H9 (cell line): ENCODE data around the gene DUOXA1. TPM values are rescaled to one million over a fixed set of nuclear protein-coding genes. Genes with fewer than 3 reads are reported as not detected.

Source experiments
- DNase-seq: peaks from one replicate; pipeline ENCODE4 v3.0.0-alpha.2; 2017
- H2AFZ ChIP-seq: one replicate; pipeline ENCODE4 v1.6.1; 2013; ENCODE audit warnings: mild to moderate bottlenecking, low read length, control low read depth, moderate library complexity
- H2AK5ac ChIP-seq: 2 replicates; pipeline ENCODE4 v1.6.1; 2013; ENCODE audit warnings: low read length, control low read depth, mixed read lengths; ENCODE audit not compliant: insufficient read length
- H2BK120ac ChIP-seq: one replicate; pipeline ENCODE4 v1.6.1; 2013; ENCODE audit warnings: low read depth, mild to moderate bottlenecking, low read length, control low read depth, inconsistent platforms; ENCODE audit not compliant: poor library complexity, severe bottlenecking
- H2BK12ac ChIP-seq: 2 replicates; pipeline ENCODE4 v1.6.1; 2013; ENCODE audit warnings: low read length, control low read depth, mixed read lengths, low read depth; ENCODE audit not compliant: insufficient read length
- H2BK15ac ChIP-seq: 2 replicates; pipeline ENCODE4 v1.6.1; 2013; ENCODE audit warnings: low read depth, low read length, control low read depth
- H2BK20ac ChIP-seq: one replicate; pipeline ENCODE4 v1.6.1; 2013; ENCODE audit warnings: low read depth, mild to moderate bottlenecking, low read length, control low read depth, inconsistent platforms; ENCODE audit not compliant: poor library complexity, severe bottlenecking
- H2BK5ac ChIP-seq: 2 replicates; pipeline ENCODE4 v1.6.1; 2013; ENCODE audit warnings: low read length, control low read depth, mixed read lengths; ENCODE audit not compliant: insufficient read length
- H3K14ac ChIP-seq: 2 replicates; pipeline ENCODE4 v1.6.1; 2013; ENCODE audit warnings: low read length, control low read depth; ENCODE audit not compliant: insufficient read depth
- H3K18ac ChIP-seq: 2 replicates; pipeline ENCODE4 v1.6.1; 2013; ENCODE audit warnings: low read depth, mild to moderate bottlenecking, mixed read lengths, low read length, control low read depth; ENCODE audit not compliant: insufficient read length
- H3K23ac ChIP-seq: 2 replicates; pipeline ENCODE4 v1.6.1; 2013; ENCODE audit warnings: low read length, control low read depth, mixed read lengths, low read depth; ENCODE audit not compliant: insufficient read length
- H3K23me2 ChIP-seq: 2 replicates; pipeline ENCODE4 v1.6.1; 2013; ENCODE audit warnings: low read depth, mild to moderate bottlenecking, mixed read lengths, low read length, control low read depth; ENCODE audit not compliant: insufficient read length, poor library complexity, severe bottlenecking
- H3K27ac ChIP-seq: 2 replicates; pipeline ENCODE4 v1.5.1; 2013; ENCODE audit warnings: low read length, control low read depth, mixed read lengths, low read depth; ENCODE audit not compliant: insufficient read length
- H3K27me3 ChIP-seq: 2 replicates; pipeline ENCODE4 v1.6.1; 2013; ENCODE audit warnings: low read length, control low read depth, inconsistent platforms; ENCODE audit not compliant: insufficient read depth
- H3K4ac ChIP-seq: 2 replicates; pipeline ENCODE4 v1.6.1; 2013; ENCODE audit warnings: low read depth, mild to moderate bottlenecking, control low read depth, inconsistent platforms, low read length, moderate library complexity
- H3K4me1 ChIP-seq: 2 replicates; pipeline ENCODE4 v1.6.1; 2013; ENCODE audit warnings: low read length, control low read depth, inconsistent platforms; ENCODE audit not compliant: insufficient read depth
- H3K4me2 ChIP-seq: 2 replicates; pipeline ENCODE4 v1.6.1; 2013; ENCODE audit warnings: low read length, control low read depth, mixed read lengths; ENCODE audit not compliant: insufficient read length, insufficient read depth
- H3K56ac ChIP-seq: 2 replicates; pipeline ENCODE4 v1.6.1; 2013; ENCODE audit warnings: low read depth, mild to moderate bottlenecking, mixed read lengths, low read length, control low read depth; ENCODE audit not compliant: insufficient read length
- H3K79me1 ChIP-seq: 2 replicates; pipeline ENCODE4 v1.6.1; 2013; ENCODE audit warnings: low read depth, mild to moderate bottlenecking, moderate library complexity, low read length, control low read depth, inconsistent platforms; ENCODE audit not compliant: insufficient read depth, poor library complexity, severe bottlenecking
- H3K79me2 ChIP-seq: 2 replicates; pipeline ENCODE4 v1.6.1; 2013; ENCODE audit warnings: low read length, control low read depth, inconsistent platforms; ENCODE audit not compliant: insufficient read depth
- H3K9ac ChIP-seq: 2 replicates; pipeline ENCODE4 v1.6.1; 2013; ENCODE audit warnings: low read length, control low read depth, mixed read lengths; ENCODE audit not compliant: insufficient read length; ENCODE audit errors: extremely low read depth
- H3K9me3 ChIP-seq: one replicate; pipeline ENCODE4 v1.6.1; 2013; ENCODE audit warnings: low read depth, low read length, inconsistent platforms; ENCODE audit not compliant: control insufficient read depth
- H3T11ph ChIP-seq: one replicate; pipeline ENCODE4 v1.6.1; 2013; ENCODE audit warnings: mild to moderate bottlenecking, low read length, control low read depth, inconsistent platforms
- H4K20me1 ChIP-seq: one replicate; pipeline ENCODE4 v1.6.1; 2013; ENCODE audit not compliant: control insufficient read depth, insufficient read length, insufficient read depth
- H4K5ac ChIP-seq: 2 replicates; pipeline ENCODE4 v1.6.1; 2013; ENCODE audit warnings: low read depth, mild to moderate bottlenecking, mixed read lengths, low read length, control low read depth; ENCODE audit not compliant: insufficient read length
- H4K8ac ChIP-seq: replicated peaks from 2 replicates; pipeline ENCODE4 v1.6.1; 2013; ENCODE audit warnings: low read length, control low read depth, mixed read lengths, low read depth; ENCODE audit not compliant: insufficient read length
- H4K91ac ChIP-seq: 2 replicates; pipeline ENCODE4 v1.6.1; 2013; ENCODE audit warnings: low read depth, mild to moderate bottlenecking, moderate library complexity, mixed read lengths, low read length, control low read depth; ENCODE audit not compliant: insufficient read length
- H3K27ac Mint-ChIP-seq, 3 experiments: 2 replicates in 2 of 3; 3 replicates in 1 of 3; pipeline ENCODE4 v1.8.0; 2020 to 2021; ENCODE audit warnings: mixed read lengths in 3 of 3, mild to moderate bottlenecking in 1 of 3, moderate library complexity in 1 of 3
- H3K27me3 Mint-ChIP-seq: 2 replicates; pipeline ENCODE4 v1.8.0; 2021; ENCODE audit warnings: low read depth, mild to moderate bottlenecking, moderate library complexity, mixed read lengths
- H3K36me3 Mint-ChIP-seq, 3 experiments: 2 replicates in 2 of 3; 3 replicates in 1 of 3; pipeline ENCODE4 v1.8.0; 2020 to 2021; ENCODE audit warnings: low read depth in 3 of 3, mixed read lengths in 3 of 3; ENCODE audit not compliant: insufficient read depth in 1 of 3
- H3K4me1 Mint-ChIP-seq, 2 experiments: 2 replicates each; pipeline ENCODE4 v1.8.0; 2020; ENCODE audit warnings: mixed read lengths in 2 of 2
- H3K4me3 Mint-ChIP-seq, 2 experiments: 2 replicates in 1 of 2; 3 replicates in 1 of 2; pipeline ENCODE4 v1.8.0; 2020 to 2021; ENCODE audit warnings: mild to moderate bottlenecking in 2 of 2, mixed read lengths in 2 of 2, moderate library complexity in 1 of 2
- H3K9me3 Mint-ChIP-seq, 2 experiments: 2 replicates in 1 of 2; 3 replicates in 1 of 2; pipeline ENCODE4 v1.8.0; 2020; ENCODE audit warnings: mild to moderate bottlenecking in 2 of 2, mixed read lengths in 2 of 2, moderate library complexity in 1 of 2
- WGBS: extraction: QIAGEN DNeasy Blood & Tissue Kit; methylation state at CpG from one replicate; pipeline ENCODE4 v1.1.7; 2013; ENCODE audit warnings: missing lambda C conversion rate, low lambda C conversion rate, mixed read lengths; ENCODE audit not compliant: insufficient read length; ENCODE audit errors: extremely low coverage; 5-methylcytosine and 5-hydroxymethylcytosine counted together
- total RNA-seq: library from RNA; stranded (reverse); gene quantifications from 2 replicates; pipeline ENCODE4 v1.2.1, GENCODE V29; 2021
- TF ChIP-seq, protein P1 (sequence below): fragments of 200-600 bp; sonication (generic); conservative IDR thresholded peaks from 3 replicates; pipeline ENCODE4 v1.8.0; 2021; ENCODE audit warnings: antibody characterized with exemption, mild to moderate bottlenecking

DUOXA1 gene
- total RNA-seq, 1 experiment from 2014 or later, result 1.2 TPM

GRCh38 chr15:45133561-45133920 is 3.9 kb upstream of the DUOXA1 start:
- no peak overlapping the region for H3K14ac ChIP-seq
- H4K5ac ChIP-seq, result no peak overlapping the region
- no peak overlapping the region for H3K4ac ChIP-seq
- peaks cover 86% of the 10 kb centered on the region for H3K27me3 Mint-ChIP-seq
- H3K9me3 Mint-ChIP-seq, result no peaks in the 10 kb centered on the region
- no peak overlapping the region for H3K4me3 Mint-ChIP-seq
- no peak overlapping the region for H3K9ac ChIP-seq
- H3K4me2 ChIP-seq, result no peak overlapping the region
- no peak overlapping the region for H3K27ac Mint-ChIP-seq
- H3K23me2 ChIP-seq, result peaks cover 11% of the 10 kb centered on the region
- H4K8ac ChIP-seq, result no peak overlapping the region
- H2BK120ac ChIP-seq, result no peak overlapping the region
- H2BK15ac ChIP-seq, result no peak overlapping the region
- H2BK20ac ChIP-seq, result no peak overlapping the region
- H3K27ac ChIP-seq, result no peak overlapping the region
- H3K18ac ChIP-seq, result no peak overlapping the region
- WGBS, result no CpG with 5 or more reads among the region's 5 CpGs
- H2AFZ ChIP-seq, result no peak overlapping the region
- no peak overlapping the region for H2AK5ac ChIP-seq
- DNase-seq, result no peak
- H4K20me1 ChIP-seq, result no peaks in the 10 kb centered on the region
- H3K79me1 ChIP-seq, result no peaks in the 10 kb centered on the region
- H2BK12ac ChIP-seq, result no peak overlapping the region
- no peak overlapping the region for H4K91ac ChIP-seq
- TF ChIP-seq, protein P1, sequence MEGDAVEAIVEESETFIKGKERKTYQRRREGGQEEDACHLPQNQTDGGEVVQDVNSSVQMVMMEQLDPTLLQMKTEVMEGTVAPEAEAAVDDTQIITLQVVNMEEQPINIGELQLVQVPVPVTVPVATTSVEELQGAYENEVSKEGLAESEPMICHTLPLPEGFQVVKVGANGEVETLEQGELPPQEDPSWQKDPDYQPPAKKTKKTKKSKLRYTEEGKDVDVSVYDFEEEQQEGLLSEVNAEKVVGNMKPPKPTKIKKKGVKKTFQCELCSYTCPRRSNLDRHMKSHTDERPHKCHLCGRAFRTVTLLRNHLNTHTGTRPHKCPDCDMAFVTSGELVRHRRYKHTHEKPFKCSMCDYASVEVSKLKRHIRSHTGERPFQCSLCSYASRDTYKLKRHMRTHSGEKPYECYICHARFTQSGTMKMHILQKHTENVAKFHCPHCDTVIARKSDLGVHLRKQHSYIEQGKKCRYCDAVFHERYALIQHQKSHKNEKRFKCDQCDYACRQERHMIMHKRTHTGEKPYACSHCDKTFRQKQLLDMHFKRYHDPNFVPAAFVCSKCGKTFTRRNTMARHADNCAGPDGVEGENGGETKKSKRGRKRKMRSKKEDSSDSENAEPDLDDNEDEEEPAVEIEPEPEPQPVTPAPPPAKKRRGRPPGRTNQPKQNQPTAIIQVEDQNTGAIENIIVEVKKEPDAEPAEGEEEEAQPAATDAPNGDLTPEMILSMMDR, result no peak
- H3K4me1 Mint-ChIP-seq, result peaks cover 13 to 16% of the 10 kb centered on the region in 2 experiments
- no peaks in the 10 kb centered on the region for H3K79me2 ChIP-seq
- no peak overlapping the region for H3T11ph ChIP-seq
- no peak overlapping the region for H3K56ac ChIP-seq
- H2BK5ac ChIP-seq, result no peak overlapping the region
- H3K9me3 ChIP-seq, result no peaks in the 10 kb centered on the region
- H3K27me3 ChIP-seq, result peaks cover 71% of the 10 kb centered on the region
- no peak overlapping the region for H3K23ac ChIP-seq
- peaks cover 0 to 1% (median 0%) of the 10 kb centered on the region in 3 experiments; a peak in 1 of 7 replicates for H3K36me3 Mint-ChIP-seq
- H3K4me1 ChIP-seq, result no peaks in the 10 kb centered on the region
